K562 (cell line): Measurements from ENCODE around the gene BCAS1. TPM values are rescaled to one million over a fixed set of nuclear protein-coding genes. Genes with fewer than 3 reads are reported as not detected.

Source experiments
- ATAC-seq: fragments of 200-7000 bp; cut with Tn5 transposase; 3 replicates; pipeline ENCODE4 v1.9.1; 2020; ENCODE audit warnings: moderate library complexity
- BruUV-seq: library from RNA; stranded (reverse); fragments of 400-500 nt; replicated peaks from 2 replicates; lab custom pipeline; 2021; lab: Mats Ljungman, UMichigan
- CTCF ChIA-PET: fragments of 300-600 bp; formaldehyde crosslinking; extraction: SDS; loops from one replicate; lab custom pipeline; 2021; ENCODE audit warnings: low intra/inter-chr PET ratio; lab: Yijun Ruan, JAX
- POLR2A ChIA-PET: fragments of 300-600, 350-650 bp; sonication (Branson Sonifier 250); formaldehyde crosslinking; extraction: SDS; loops from one replicate; lab custom pipeline; 2021; ENCODE audit warnings: antibody characterized with exemption, inconsistent platforms; lab: Yijun Ruan, JAX
- DNase-seq, 4 experiments: peaks; one replicate each; pipeline versions ENCODE4 v3.0.0 to v3.0.0-alpha.2; 2011 to 2018; ENCODE audit warnings: low spot score in 3 of 4, mixed read lengths in 3 of 4; ENCODE audit errors: extremely low read depth in 1 of 4
- FAIRE-seq: peaks from 2 replicates; lab custom pipeline; 2011; peaks lifted over from hg19 to GRCh38; lab: Jason Lieb, UNC
- H2AFZ ChIP-seq: 2 replicates; pipeline ENCODE4 v1.6.0; 2011; ENCODE audit warnings: low read depth, low read length, control low read depth, inconsistent platforms
- H3K27ac ChIP-seq: fragments of 200-600 bp; 3 replicates; pipeline ENCODE4 v1.8.0; 2011; ENCODE audit warnings: low read depth, mild to moderate bottlenecking, control low read depth, inconsistent platforms, low read length, moderate library complexity, mixed read lengths; ENCODE audit errors: extremely low read depth
- H3K27me3 ChIP-seq, 2 experiments: fragments of 300-600 bp in 1 of 2; 2 replicates in 1 of 2; 3 replicates in 1 of 2; pipeline versions ENCODE4 v1.6.0 to v1.8.0; 2011; ENCODE audit warnings: inconsistent platforms in 2 of 2, low read length in 2 of 2, mild to moderate bottlenecking in 1 of 2, mixed read lengths in 1 of 2, moderate library complexity in 1 of 2; ENCODE audit not compliant: control insufficient read depth in 2 of 2, insufficient read depth in 2 of 2
- H3K36me3 ChIP-seq: fragments of 300-600 bp; 3 replicates; pipeline ENCODE4 v1.8.0; 2011; ENCODE audit warnings: mild to moderate bottlenecking, low read length, inconsistent platforms; ENCODE audit not compliant: control insufficient read depth, insufficient read depth
- H3K4me1 ChIP-seq, 2 experiments: fragments of 200-600 bp in 1 of 2; replicated peaks in 1 of 2; 2 replicates in 1 of 2; 3 replicates in 1 of 2; pipeline versions ENCODE4 v1.5.1 to v1.8.0; 2011; ENCODE audit warnings: inconsistent platforms in 2 of 2, low read length in 2 of 2, mild to moderate bottlenecking in 1 of 2, mixed read lengths in 1 of 2, moderate library complexity in 1 of 2; ENCODE audit not compliant: control insufficient read depth in 2 of 2, insufficient read depth in 2 of 2
- H3K4me2 ChIP-seq: 2 replicates; pipeline ENCODE4 v1.6.1; 2011; ENCODE audit warnings: low read length, control low read depth, inconsistent platforms, mixed read lengths; ENCODE audit not compliant: insufficient read depth
- H3K4me3 ChIP-seq: fragments of 200-600 bp; sonication (generic), shearing (Covaris generic); 2 replicates; pipeline ENCODE4 v1.5.1; 2016; ENCODE audit warnings: control low read depth, inconsistent platforms
- H3K79me2 ChIP-seq: fragments of 200-600 bp; 3 replicates; pipeline ENCODE4 v1.8.0; 2011; ENCODE audit warnings: low read length, inconsistent platforms; ENCODE audit not compliant: control insufficient read depth, insufficient read depth
- H3K9ac ChIP-seq, 2 experiments: 2 replicates each; pipeline versions ENCODE4 v1.6.0 to v1.6.1; 2011; ENCODE audit warnings: low read depth in 2 of 2, low read length in 2 of 2, control low read depth in 1 of 2, inconsistent platforms in 1 of 2, mild to moderate bottlenecking in 1 of 2, mixed read lengths in 1 of 2; ENCODE audit not compliant: insufficient read depth in 1 of 2
- H3K9me1 ChIP-seq: one replicate; pipeline ENCODE4 v1.6.0; 2011; ENCODE audit warnings: inconsistent platforms, mild to moderate bottlenecking, low read length, moderate library complexity; ENCODE audit not compliant: control insufficient read depth, insufficient read depth
- H3K9me3 ChIP-seq: replicated peaks from 2 replicates; pipeline ENCODE4 v1.5.1; 2011; ENCODE audit warnings: low read depth, low read length, inconsistent platforms; ENCODE audit not compliant: control insufficient read depth, insufficient read depth
- H4K20me1 ChIP-seq: replicated peaks from 2 replicates; pipeline ENCODE4 v1.6.1; 2011; ENCODE audit warnings: low read length, inconsistent platforms, mixed read lengths; ENCODE audit not compliant: control insufficient read depth, insufficient read depth
- BACH1 ChIP-seq: fragments of 200-800 bp; sonication (Bioruptor generic); IDR thresholded peaks from 2 replicates; pipeline ENCODE4 v1.6.1; 2016; ENCODE audit warnings: missing genetic modification characterization, missing compliant biosample characterization
- BHLHE40 ChIP-seq: IDR thresholded peaks from 2 replicates; pipeline ENCODE4 v1.6.1; 2011; ENCODE audit warnings: low read length, improper control_type of control experiment
- GABPA ChIP-seq: fragments of 200-800 bp; sonication (Bioruptor generic); conservative IDR thresholded peaks from 2 replicates; pipeline ENCODE4 v1.6.1; 2016; ENCODE audit warnings: low read depth, missing genetic modification characterization, missing compliant biosample characterization
- PCBP2 ChIP-seq: fragments of 200-400 bp; formaldehyde crosslinking; IDR thresholded peaks from 2 replicates; pipeline ENCODE4 v1.6.1; 2018; ENCODE audit warnings: low read length, low read depth, mild to moderate bottlenecking, moderate library complexity; ENCODE audit not compliant: poor library complexity, severe bottlenecking
- PRMT5 ChIP-seq: sonication (generic); formaldehyde crosslinking; IDR thresholded peaks from 2 replicates; pipeline ENCODE4 v1.5.0; 2020; ENCODE audit warnings: missing genetic modification reagents
- RAD51 ChIP-seq: fragments of 450-650 bp; IDR thresholded peaks from 2 replicates; pipeline ENCODE4 v1.7.1; 2016; ENCODE audit warnings: low read depth, mild to moderate bottlenecking, borderline replicate concordance
- ZNF586 ChIP-seq: fragments of 450-650 bp; formaldehyde crosslinking; conservative IDR thresholded peaks from 2 replicates; pipeline ENCODE4 v1.4.0; 2020; ENCODE audit warnings: mild to moderate bottlenecking, moderate library complexity
- ZNF655 ChIP-seq: fragments of 250-450 bp; sonication (Bioruptor Pico); IDR thresholded peaks from 2 replicates; pipeline ENCODE4 v1.5.0; 2021
- WGBS: fragments of 100-300 bp; shearing (Covaris generic); methylation state at CpG from one replicate; pipeline ENCODE4 v1.1.6; 2016; ENCODE audit warnings: low coverage, mixed read lengths; ENCODE audit not compliant: insufficient coverage; ENCODE audit errors: missing lambda C conversion rate; 5-methylcytosine and 5-hydroxymethylcytosine counted together
- in situ Hi-C: fragments of 300-500 bp; cut with MboI; formaldehyde crosslinking; loops from 4 replicates; pipeline ENCODE4 v1.15.0; 2018; ENCODE audit warnings: inconsistent platforms, mixed read lengths
- intact Hi-C: fragments of 100-400 bp; cut with micrococcal nuclease; formaldehyde crosslinking; loops from 2 replicates; pipeline ENCODE4 v1.14.2; 2022
- polyA plus RNA-seq, 8 experiments: library from polyadenylated mRNA; depleted of rRNA in 4 of 8; stranded (reverse) in 5 of 8; unstranded in 3 of 8; fragments of >200 nt; fragmentation: Nextera tagmentation in 2 of 8; fragmentation: Illumina TruSeq in 1 of 8; extraction: Ambion mirVana in 2 of 8; extraction: Trizol in 1 of 8; gene quantifications; 2 replicates each; pipeline versions ENCODE4 v1.2.1 to v1.2.3, GENCODE V29; 2011 to 2014; ENCODE audit warnings: inconsistent platforms in 1 of 8, missing spikeins in 1 of 8
- total RNA-seq, 7 experiments: library from RNA; depleted of rRNA in 6 of 7; stranded (reverse); fragments of >200 nt in 6 of 7; fragmentation: Illumina TruSeq in 2 of 7; extraction: Trizol in 2 of 7; gene quantifications; 2 replicates each; pipeline versions ENCODE4 v1.2.1 to v1.2.3, GENCODE V29; 2011 to 2021; ENCODE audit warnings: low replicate concordance in 1 of 7
- TF ChIP-seq, protein P1 (sequence below): fragments of 450-650 bp; IDR thresholded peaks from 2 replicates; pipeline ENCODE4 v1.6.1; 2016; ENCODE audit warnings: low read depth, mild to moderate bottlenecking, moderate library complexity
- TF ChIP-seq, protein P2 (sequence below), 3 experiments: fragments of 200-800 bp in 1 of 3; fragments of 250-450 bp in 1 of 3; fragments of 450-650 bp in 1 of 3; sonication (Bioruptor Pico) in 1 of 3; sonication (Bioruptor generic) in 1 of 3; formaldehyde crosslinking in 1 of 3; IDR thresholded peaks; 2 replicates each; pipeline versions ENCODE4 v1.6.1 to v1.8.0; 2016 to 2022; ENCODE audit warnings: mild to moderate bottlenecking in 2 of 3, missing genetic modification characterization in 2 of 3, missing compliant biosample characterization in 1 of 3, moderate library complexity in 1 of 3
- TF ChIP-seq, protein P3 (sequence below): fragments of 450-650 bp; formaldehyde crosslinking; IDR thresholded peaks from 2 replicates; pipeline ENCODE4 v1.4.0; 2020; ENCODE audit warnings: mild to moderate bottlenecking

Gene BCAS1
- total and polyA plus RNA-seq, 9 of the 15 experiments (the other 6 are each of a cell fraction or from before 2014, with no cell fraction given), result 0.18 to 2.3 (median 0.93) TPM

- BruUV-seq, result no TSS peak
- peaks cover 8 to 35% of the 10 kb centered on the region in 2 experiments; a peak in 4 of 5 replicates for H3K4me1 ChIP-seq
- H3K9ac ChIP-seq, result no peak overlapping the region
- intact Hi-C loops, result no loop called here
- H3K9me3 ChIP-seq, result no peaks in the 10 kb centered on the region
- 78% methylated on average over 7 of the region's 7 CpGs for WGBS
- no peak overlapping the region for H3K27ac ChIP-seq
- FAIRE-seq, result no peak
- no peaks in the 10 kb centered on the region for H3K36me3 ChIP-seq
- no peak for DNase-seq
- no peak overlapping the region for H3K4me3 ChIP-seq
- H4K20me1 ChIP-seq, result no peaks in the 10 kb centered on the region
- ChIA-PET CTCF (interaction anchor here (0.6 kb wide), 1 partner anchor 31 kb away, joined by 3 read pairs; no protein-coding TSS in a partner anchor), POLR2A (interaction anchor here (0.6 kb wide), 1 partner anchor 39 kb away, joined by 3 read pairs; no protein-coding TSS in a partner anchor)
- no peaks in the 10 kb centered on the region for H3K27me3 ChIP-seq
- no peak for ATAC-seq
- no peak overlapping the region for H3K4me2 ChIP-seq
- no peaks in the 10 kb centered on the region for H3K9me1 ChIP-seq
- H2AFZ ChIP-seq, result no peak overlapping the region
- H3K79me2 ChIP-seq, result no peaks in the 10 kb centered on the region
- TF ChIP-seq PRMT5 (CRISPR knock-in tag) (no peak), GABPA (no peak), ZNF586 (CRISPR knock-in tag) (no peak), BACH1 (tag) (0 out of 2 replicates have a peak, but pooled peaks have one; percentile 8), RAD51 (no peak), ZNF655 (CRISPR knock-in tag) (no peak), BHLHE40 (no peak), PCBP2 (no peak)
- TF ChIP-seq, protein P1, sequence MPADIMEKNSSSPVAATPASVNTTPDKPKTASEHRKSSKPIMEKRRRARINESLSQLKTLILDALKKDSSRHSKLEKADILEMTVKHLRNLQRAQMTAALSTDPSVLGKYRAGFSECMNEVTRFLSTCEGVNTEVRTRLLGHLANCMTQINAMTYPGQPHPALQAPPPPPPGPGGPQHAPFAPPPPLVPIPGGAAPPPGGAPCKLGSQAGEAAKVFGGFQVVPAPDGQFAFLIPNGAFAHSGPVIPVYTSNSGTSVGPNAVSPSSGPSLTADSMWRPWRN, result no peak
- TF ChIP-seq, protein P2, sequence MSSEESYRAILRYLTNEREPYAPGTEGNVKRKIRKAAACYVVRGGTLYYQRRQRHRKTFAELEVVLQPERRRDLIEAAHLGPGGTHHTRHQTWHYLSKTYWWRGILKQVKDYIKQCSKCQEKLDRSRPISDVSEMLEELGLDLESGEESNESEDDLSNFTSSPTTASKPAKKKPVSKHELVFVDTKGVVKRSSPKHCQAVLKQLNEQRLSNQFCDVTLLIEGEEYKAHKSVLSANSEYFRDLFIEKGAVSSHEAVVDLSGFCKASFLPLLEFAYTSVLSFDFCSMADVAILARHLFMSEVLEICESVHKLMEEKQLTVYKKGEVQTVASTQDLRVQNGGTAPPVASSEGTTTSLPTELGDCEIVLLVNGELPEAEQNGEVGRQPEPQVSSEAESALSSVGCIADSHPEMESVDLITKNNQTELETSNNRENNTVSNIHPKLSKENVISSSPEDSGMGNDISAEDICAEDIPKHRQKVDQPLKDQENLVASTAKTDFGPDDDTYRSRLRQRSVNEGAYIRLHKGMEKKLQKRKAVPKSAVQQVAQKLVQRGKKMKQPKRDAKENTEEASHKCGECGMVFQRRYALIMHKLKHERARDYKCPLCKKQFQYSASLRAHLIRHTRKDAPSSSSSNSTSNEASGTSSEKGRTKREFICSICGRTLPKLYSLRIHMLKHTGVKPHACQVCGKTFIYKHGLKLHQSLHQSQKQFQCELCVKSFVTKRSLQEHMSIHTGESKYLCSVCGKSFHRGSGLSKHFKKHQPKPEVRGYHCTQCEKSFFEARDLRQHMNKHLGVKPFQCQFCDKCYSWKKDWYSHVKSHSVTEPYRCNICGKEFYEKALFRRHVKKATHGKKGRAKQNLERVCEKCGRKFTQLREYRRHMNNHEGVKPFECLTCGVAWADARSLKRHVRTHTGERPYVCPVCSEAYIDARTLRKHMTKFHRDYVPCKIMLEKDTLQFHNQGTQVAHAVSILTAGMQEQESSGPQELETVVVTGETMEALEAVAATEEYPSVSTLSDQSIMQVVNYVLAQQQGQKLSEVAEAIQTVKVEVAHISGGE (CRISPR knock-in tag; IDR thresholded peaks at IDR 0.05), result peak in 1 of 3 experiments; percentile 69; a peak in 1 of 6 replicates
- TF ChIP-seq, protein P3, sequence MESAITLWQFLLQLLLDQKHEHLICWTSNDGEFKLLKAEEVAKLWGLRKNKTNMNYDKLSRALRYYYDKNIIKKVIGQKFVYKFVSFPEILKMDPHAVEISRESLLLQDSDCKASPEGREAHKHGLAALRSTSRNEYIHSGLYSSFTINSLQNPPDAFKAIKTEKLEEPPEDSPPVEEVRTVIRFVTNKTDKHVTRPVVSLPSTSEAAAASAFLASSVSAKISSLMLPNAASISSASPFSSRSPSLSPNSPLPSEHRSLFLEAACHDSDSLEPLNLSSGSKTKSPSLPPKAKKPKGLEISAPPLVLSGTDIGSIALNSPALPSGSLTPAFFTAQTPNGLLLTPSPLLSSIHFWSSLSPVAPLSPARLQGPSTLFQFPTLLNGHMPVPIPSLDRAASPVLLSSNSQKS (CRISPR knock-in tag), result no peak
- in situ Hi-C loops, result no loop called here
Observed at GRCh38 chr20:53896041-53896440, 174.4 kb downstream of the BCAS1 start.
